ENCODE data around the gene BHLHA15. TPM values are rescaled to one million over a fixed set of nuclear protein-coding genes. Genes with fewer than 3 reads are reported as not detected.
A peak's percentile ranks its signal among the peaks of the same experiment; 100 is the strongest.

Gene BHLHA15
- total RNA-seq (not detected), polyA plus RNA-seq (not detected)

- peaks cover 0 to 4% (median 0%) of the 10 kb centered on the region in 8 donors for H3K9me3 Mint-ChIP-seq
- DNase-seq, result no peak
- H3K4me3 Mint-ChIP-seq, result peak within 1 kb of the TSS in 7 of 8 donors; percentile 52 to 79 (median 73)
- no peaks in the 10 kb centered on the region for H3K27me3 Mint-ChIP-seq
- H3K4me1 Mint-ChIP-seq, result peaks cover 0 to 12% (median 8%) of the 10 kb centered on the region in 4 donors
- Histone ChIP-seq H3K36me3 (ENCODE audit: insufficient read depth, low read length) (peaks cover 9% of the 10 kb centered on the region), H3K27me3 (ENCODE audit: insufficient read depth, low read length) (no peaks in the 10 kb centered on the region), H3K4me1 (ENCODE audit: insufficient read depth, low read length) (peaks cover 4% of the 10 kb centered on the region), H3K9me3 (ENCODE audit: control insufficient read depth in 1 of 2, low read length in 2 of 2) (no peaks in the 10 kb centered on the region), H3K27ac (ENCODE audit: low read depth, low read length) (no peak within 1 kb of the TSS), H3K4me3 (ENCODE audit: low read length in 2 of 2) (no peak within 1 kb of the TSS)
- H3K36me3 Mint-ChIP-seq, result peaks cover 15 to 16% of the 10 kb centered on the region in 2 donors
- CTCF ChIA-PET (ENCODE audit: partially characterized antibody), result no interaction called here
- H3K27ac Mint-ChIP-seq, result peak within 1 kb of the TSS in 1 of 7 donors; percentile 59
- POLR2A ChIA-PET (ENCODE audit: partially characterized antibody), result interaction anchor here (3.3 kb wide), 1 partner anchor 40 kb away, joined by 15 read pairs; no protein-coding TSS in a partner anchor
- intact Hi-C loops (cut with micrococcal nuclease), result no loop called here
Observed at GRCh38 chr7:98211221-98211675, at the start of gene BHLHA15. Gene BHLHA15, plus strand, starts transcription at chr7:98211439. Its CDS starts 871 bp downstream, at chr7:98212310.

- no peak overlapping the region for H3K27ac ChIP-seq (ENCODE audit: low read depth, low read length)
- no peaks in the 10 kb centered on the region for H3K4me1 ChIP-seq (ENCODE audit: insufficient read depth, low read length)
- H3K9me3 ChIP-seq (ENCODE audit: control insufficient read depth in 1 of 2, low read length in 2 of 2), result no peaks in the 10 kb centered on the region
- H3K27me3 ChIP-seq (ENCODE audit: insufficient read depth, low read length), result no peaks in the 10 kb centered on the region
- Mint-ChIP-seq H3K4me1 (peaks cover 5 to 9% (median 7%) of the 10 kb centered on the region in 4 donors), H3K27me3 (no peaks in the 10 kb centered on the region), H3K4me3 (no peak overlapping the region), H3K27ac (no peak overlapping the region), H3K36me3 (peaks cover 12 to 28% of the 10 kb centered on the region in 2 donors), H3K9me3 (no peaks in the 10 kb centered on the region)
- H3K4me3 ChIP-seq (ENCODE audit: low read length in 2 of 2), result no peak overlapping the region
- CTCF ChIA-PET (ENCODE audit: partially characterized antibody), result interaction anchor here (1.5 to 14.2 kb wide), 4 partner anchors 28 to 142 kb away, joined by 3 to 331 read pairs (median 10); partner anchors contain the start of gene LMTK2
- peaks cover 4% of the 10 kb centered on the region for H3K36me3 ChIP-seq (ENCODE audit: insufficient read depth, low read length)
- intact Hi-C loops (cut with micrococcal nuclease), result no loop called here
- POLR2A ChIA-PET (ENCODE audit: partially characterized antibody), result no interaction called here
- DNase-seq, result no peak
Observed at GRCh38 chr7:98162758-98163157, 48.5 kb upstream of the BHLHA15 start.

GRCh38 chr7:98163269-98163668 is 48.0 kb upstream of the BHLHA15 start:
- no peak for DNase-seq
- no peaks in the 10 kb centered on the region for H3K9me3 ChIP-seq (ENCODE audit: control insufficient read depth in 1 of 2, low read length in 2 of 2)
- Mint-ChIP-seq H3K36me3 (peaks cover 11 to 24% of the 10 kb centered on the region in 2 donors), H3K9me3 (no peaks in the 10 kb centered on the region), H3K27ac (no peak overlapping the region), H3K27me3 (no peaks in the 10 kb centered on the region), H3K4me1 (peaks cover 5 to 11% (median 9%) of the 10 kb centered on the region in 4 donors), H3K4me3 (no peak overlapping the region)
- ChIA-PET POLR2A (ENCODE audit: partially characterized antibody) (no interaction called here), CTCF (ENCODE audit: partially characterized antibody) (interaction anchor here (1.5 to 14.2 kb wide), 4 partner anchors 29 to 143 kb away, joined by 3 to 331 read pairs (median 10); partner anchors contain the start of gene LMTK2)
- H3K36me3 ChIP-seq (ENCODE audit: insufficient read depth, low read length), result peaks cover 4% of the 10 kb centered on the region
- H3K4me3 ChIP-seq (ENCODE audit: low read length in 2 of 2), result no peak overlapping the region
- H3K27ac ChIP-seq (ENCODE audit: low read depth, low read length), result no peak overlapping the region
- H3K4me1 ChIP-seq (ENCODE audit: insufficient read depth, low read length), result no peaks in the 10 kb centered on the region
- no peaks in the 10 kb centered on the region for H3K27me3 ChIP-seq (ENCODE audit: insufficient read depth, low read length)
- intact Hi-C loops (cut with micrococcal nuclease), result no loop called here

- peak overlapping the region in 2 of 7 donors; percentile 1 to 43 for H3K27ac Mint-ChIP-seq
- POLR2A ChIA-PET (ENCODE audit: partially characterized antibody), result no interaction called here
- CTCF ChIA-PET (ENCODE audit: partially characterized antibody), result interaction anchor here (1.0 to 14.2 kb wide), 6 partner anchors 7 to 143 kb away, joined by 3 to 331 read pairs (median 10); partner anchors contain the start of gene LMTK2
- H3K27ac ChIP-seq (ENCODE audit: low read depth, low read length), result no peak overlapping the region
- no peak for DNase-seq
- H3K27me3 ChIP-seq (ENCODE audit: insufficient read depth, low read length), result no peaks in the 10 kb centered on the region
- no peaks in the 10 kb centered on the region for H3K9me3 Mint-ChIP-seq
- peaks cover 4% of the 10 kb centered on the region for H3K36me3 ChIP-seq (ENCODE audit: insufficient read depth, low read length)
- H3K4me3 ChIP-seq (ENCODE audit: low read length in 2 of 2), result no peak overlapping the region
- H3K4me1 ChIP-seq (ENCODE audit: insufficient read depth, low read length), result no peaks in the 10 kb centered on the region
- H3K4me1 Mint-ChIP-seq, result peaks cover 7 to 13% (median 9%) of the 10 kb centered on the region in 4 donors
- H3K4me3 Mint-ChIP-seq, result no peak overlapping the region
- peaks cover 11 to 24% of the 10 kb centered on the region in 2 donors for H3K36me3 Mint-ChIP-seq
- H3K27me3 Mint-ChIP-seq, result no peaks in the 10 kb centered on the region
- H3K9me3 ChIP-seq (ENCODE audit: control insufficient read depth in 1 of 2, low read length in 2 of 2), result no peaks in the 10 kb centered on the region
- intact Hi-C loops (cut with micrococcal nuclease), result no loop called here
Observed at GRCh38 chr7:98163704-98164494, 47.3 kb upstream of the BHLHA15 start.

GRCh38 chr7:98165827-98166667 is 45.2 kb upstream of the BHLHA15 start:
- no peaks in the 10 kb centered on the region for H3K4me1 ChIP-seq (ENCODE audit: insufficient read depth, low read length)
- no peak overlapping the region for H3K4me3 Mint-ChIP-seq
- intact Hi-C loops (cut with micrococcal nuclease), result loop anchor here (5.0 kb wide), 1 partner anchor 199 kb away; no protein-coding TSS in a partner anchor
- DNase-seq, result peak in 4 of 5 donors; percentile 28 to 37 (median 34)
- H3K36me3 Mint-ChIP-seq, result peaks cover 0 to 10% of the 10 kb centered on the region in 2 donors
- H3K4me3 ChIP-seq (ENCODE audit: low read length in 2 of 2), result no peak overlapping the region
- no peaks in the 10 kb centered on the region for H3K9me3 ChIP-seq (ENCODE audit: control insufficient read depth in 1 of 2, low read length in 2 of 2)
- no peaks in the 10 kb centered on the region for H3K9me3 Mint-ChIP-seq
- no peak overlapping the region for H3K27ac ChIP-seq (ENCODE audit: low read depth, low read length)
- ChIA-PET CTCF (ENCODE audit: partially characterized antibody) (interaction anchor here (1.2 to 14.2 kb wide), 6 partner anchors 10 to 146 kb away, joined by 3 to 331 read pairs (median 25); partner anchors contain the start of gene LMTK2), POLR2A (ENCODE audit: partially characterized antibody) (no interaction called here)
- H3K4me1 Mint-ChIP-seq, result peaks cover 7 to 11% (median 9%) of the 10 kb centered on the region in 4 donors
- peak overlapping the region in 1 of 7 donors; percentile 75 for H3K27ac Mint-ChIP-seq
- H3K36me3 ChIP-seq (ENCODE audit: insufficient read depth, low read length), result no peaks in the 10 kb centered on the region
- no peaks in the 10 kb centered on the region for H3K27me3 ChIP-seq (ENCODE audit: insufficient read depth, low read length)
- H3K27me3 Mint-ChIP-seq, result no peaks in the 10 kb centered on the region

GRCh38 chr7:98166668-98166970 is 44.6 kb upstream of the BHLHA15 start:
- ChIA-PET CTCF (ENCODE audit: partially characterized antibody) (interaction anchor here (0.7 to 14.2 kb wide), 7 partner anchors 10 to 146 kb away, joined by 3 to 331 read pairs (median 6); partner anchors contain the start of gene LMTK2), POLR2A (ENCODE audit: partially characterized antibody) (no interaction called here)
- Histone ChIP-seq H3K36me3 (ENCODE audit: insufficient read depth, low read length) (no peaks in the 10 kb centered on the region), H3K27me3 (ENCODE audit: insufficient read depth, low read length) (no peaks in the 10 kb centered on the region), H3K4me3 (ENCODE audit: low read length in 2 of 2) (no peak overlapping the region), H3K27ac (ENCODE audit: low read depth, low read length) (no peak overlapping the region), H3K9me3 (ENCODE audit: control insufficient read depth in 1 of 2, low read length in 2 of 2) (no peaks in the 10 kb centered on the region), H3K4me1 (ENCODE audit: insufficient read depth, low read length) (no peaks in the 10 kb centered on the region)
- no peak overlapping the region for H3K4me3 Mint-ChIP-seq
- intact Hi-C loops (cut with micrococcal nuclease), result loop anchor here (5.0 kb wide), 1 partner anchor 199 kb away; no protein-coding TSS in a partner anchor
- no peaks in the 10 kb centered on the region for H3K27me3 Mint-ChIP-seq
- peaks cover 7 to 11% (median 9%) of the 10 kb centered on the region in 4 donors for H3K4me1 Mint-ChIP-seq
- DNase-seq, result no peak
- H3K27ac Mint-ChIP-seq, result no peak overlapping the region
- no peaks in the 10 kb centered on the region for H3K9me3 Mint-ChIP-seq
- H3K36me3 Mint-ChIP-seq, result peaks cover 4 to 16% of the 10 kb centered on the region in 2 donors

Data from CD4-positive, alpha-beta memory T cell (primary cell).